PC-3 (cell line): Measurements from ENCODE around the gene CRYGD.

Experiments used
- EZH2 ChIP-seq: fragments of 300-600 bp; sonication (generic); IDR thresholded peaks from one replicate; pipeline ENCODE4 v1.6.1; 2017; ENCODE audit warnings: antibody characterized with exemption, mild to moderate bottlenecking, low read length; ENCODE audit not compliant: unreplicated experiment
- EZH2phosphoT487 ChIP-seq: fragments of 300-600 bp; sonication (generic); IDR thresholded peaks from 2 replicates; pipeline ENCODE4 v1.6.1; 2018; ENCODE audit warnings: mild to moderate bottlenecking, antibody characterized with exemption, low read length, borderline replicate concordance
- TF ChIP-seq, protein P1 (sequence below): fragments of 300-600 bp; sonication (generic); conservative IDR thresholded peaks from 2 replicates; pipeline ENCODE4 v1.5.1; 2017; ENCODE audit warnings: antibody characterized with exemption, low read depth, mild to moderate bottlenecking, low read length

DNA sequence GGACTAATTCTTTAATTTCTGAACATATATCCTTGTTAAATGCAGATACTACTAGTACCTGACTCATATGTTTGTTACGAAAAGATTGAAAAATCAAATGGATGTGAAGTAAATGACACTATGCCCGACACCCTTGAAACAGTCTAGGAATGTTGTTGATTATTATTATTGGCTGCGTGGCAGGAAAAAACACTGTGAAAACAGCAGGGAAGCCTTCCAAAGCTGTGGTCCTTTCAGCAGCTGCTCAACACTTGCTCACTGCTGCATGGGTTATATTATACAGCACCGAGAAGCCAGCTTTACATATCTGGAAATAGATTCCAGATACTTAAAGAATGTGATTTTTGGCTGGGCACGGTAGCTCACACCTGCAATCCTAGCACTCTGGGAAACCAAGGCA lies 26.5 kb downstream of the CRYGD start:
- TF ChIP-seq, protein P1, sequence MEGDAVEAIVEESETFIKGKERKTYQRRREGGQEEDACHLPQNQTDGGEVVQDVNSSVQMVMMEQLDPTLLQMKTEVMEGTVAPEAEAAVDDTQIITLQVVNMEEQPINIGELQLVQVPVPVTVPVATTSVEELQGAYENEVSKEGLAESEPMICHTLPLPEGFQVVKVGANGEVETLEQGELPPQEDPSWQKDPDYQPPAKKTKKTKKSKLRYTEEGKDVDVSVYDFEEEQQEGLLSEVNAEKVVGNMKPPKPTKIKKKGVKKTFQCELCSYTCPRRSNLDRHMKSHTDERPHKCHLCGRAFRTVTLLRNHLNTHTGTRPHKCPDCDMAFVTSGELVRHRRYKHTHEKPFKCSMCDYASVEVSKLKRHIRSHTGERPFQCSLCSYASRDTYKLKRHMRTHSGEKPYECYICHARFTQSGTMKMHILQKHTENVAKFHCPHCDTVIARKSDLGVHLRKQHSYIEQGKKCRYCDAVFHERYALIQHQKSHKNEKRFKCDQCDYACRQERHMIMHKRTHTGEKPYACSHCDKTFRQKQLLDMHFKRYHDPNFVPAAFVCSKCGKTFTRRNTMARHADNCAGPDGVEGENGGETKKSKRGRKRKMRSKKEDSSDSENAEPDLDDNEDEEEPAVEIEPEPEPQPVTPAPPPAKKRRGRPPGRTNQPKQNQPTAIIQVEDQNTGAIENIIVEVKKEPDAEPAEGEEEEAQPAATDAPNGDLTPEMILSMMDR, result no peak
- TF ChIP-seq EZH2 (no peak), EZH2phosphoT487 (no peak)
